Measurements from ENCODE around the gene KDM7A. TPM values are rescaled to one million over a fixed set of nuclear protein-coding genes. Genes with fewer than 3 reads are reported as not detected.

Gene KDM7A
- total and polyA plus RNA-seq, 9 of the 15 experiments (the other 6 are each of a cell fraction or from before 2014, with no cell fraction given), result 0.90 to 8.4 (median 7.0) TPM

DNA sequence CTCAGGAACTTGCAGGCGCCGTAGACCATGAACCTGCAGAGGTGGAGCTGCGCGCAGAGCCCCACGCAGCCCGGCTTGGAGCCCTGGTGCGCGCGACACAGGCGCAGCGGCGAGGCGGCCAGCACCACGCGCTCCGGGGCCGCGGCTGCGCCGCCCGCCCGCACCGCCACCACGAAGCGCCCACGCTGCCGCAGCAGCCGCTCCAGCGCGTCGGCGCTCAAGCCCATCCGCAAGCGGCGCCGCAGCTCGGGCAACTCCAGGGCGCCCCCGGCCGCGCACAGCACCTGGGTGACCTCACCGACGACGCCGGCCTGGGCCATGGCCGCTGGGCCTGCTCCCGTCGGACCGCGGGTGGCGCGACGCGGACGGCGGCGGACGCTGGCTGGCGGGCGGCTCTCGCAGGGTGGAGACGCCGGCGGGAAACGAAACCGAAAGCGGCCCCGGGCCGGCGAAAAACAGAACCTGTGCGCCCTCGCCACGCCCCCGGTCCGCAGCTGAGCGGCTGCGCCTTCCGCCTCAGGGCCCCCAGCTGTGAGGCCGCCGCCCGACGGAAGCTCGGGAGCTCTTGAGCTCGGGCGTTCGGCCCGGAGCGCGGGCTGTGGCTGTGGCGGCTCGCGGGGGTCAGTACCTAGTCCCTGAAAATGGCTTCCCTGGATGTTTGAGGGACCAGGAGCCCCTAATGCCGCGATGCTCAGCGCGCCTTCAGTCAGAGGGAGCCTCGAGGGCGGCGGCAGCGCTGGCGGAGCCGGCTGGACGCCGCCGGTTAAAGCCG, 114.1 kb downstream of the KDM7A start, which contains the start of gene PARP12 (continued):
- peak; percentile 30; the same call in 1 of the 2 replicates for TF ChIP-seq PML (IDR thresholded peaks at IDR 0.05; ENCODE audit: low read length)
- no peak for TF ChIP-seq ZNF316 (IDR thresholded peaks at IDR 0.05)
- TF ChIP-seq, protein P1, sequence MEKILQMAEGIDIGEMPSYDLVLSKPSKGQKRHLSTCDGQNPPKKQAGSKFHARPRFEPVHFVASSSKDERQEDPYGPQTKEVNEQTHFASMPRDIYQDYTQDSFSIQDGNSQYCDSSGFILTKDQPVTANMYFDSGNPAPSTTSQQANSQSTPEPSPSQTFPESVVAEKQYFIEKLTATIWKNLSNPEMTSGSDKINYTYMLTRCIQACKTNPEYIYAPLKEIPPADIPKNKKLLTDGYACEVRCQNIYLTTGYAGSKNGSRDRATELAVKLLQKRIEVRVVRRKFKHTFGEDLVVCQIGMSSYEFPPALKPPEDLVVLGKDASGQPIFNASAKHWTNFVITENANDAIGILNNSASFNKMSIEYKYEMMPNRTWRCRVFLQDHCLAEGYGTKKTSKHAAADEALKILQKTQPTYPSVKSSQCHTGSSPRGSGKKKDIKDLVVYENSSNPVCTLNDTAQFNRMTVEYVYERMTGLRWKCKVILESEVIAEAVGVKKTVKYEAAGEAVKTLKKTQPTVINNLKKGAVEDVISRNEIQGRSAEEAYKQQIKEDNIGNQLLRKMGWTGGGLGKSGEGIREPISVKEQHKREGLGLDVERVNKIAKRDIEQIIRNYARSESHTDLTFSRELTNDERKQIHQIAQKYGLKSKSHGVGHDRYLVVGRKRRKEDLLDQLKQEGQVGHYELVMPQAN (IDR thresholded peaks at IDR 0.05; ENCODE audit: borderline replicate concordance), result peak; percentile 73; the same call in 1 of the 2 replicates
- TF ChIP-seq SNRNP70 (optimal IDR thresholded peaks at IDR 0.05; ENCODE audit: low read depth, low read length), result no peak
- TF ChIP-seq ZNF431 (CRISPR knock-in tag; IDR thresholded peaks at IDR 0.05), result peak; percentile 50
- no peak for TF ChIP-seq HDGF (IDR thresholded peaks at IDR 0.05)
- TF ChIP-seq, protein P2, sequence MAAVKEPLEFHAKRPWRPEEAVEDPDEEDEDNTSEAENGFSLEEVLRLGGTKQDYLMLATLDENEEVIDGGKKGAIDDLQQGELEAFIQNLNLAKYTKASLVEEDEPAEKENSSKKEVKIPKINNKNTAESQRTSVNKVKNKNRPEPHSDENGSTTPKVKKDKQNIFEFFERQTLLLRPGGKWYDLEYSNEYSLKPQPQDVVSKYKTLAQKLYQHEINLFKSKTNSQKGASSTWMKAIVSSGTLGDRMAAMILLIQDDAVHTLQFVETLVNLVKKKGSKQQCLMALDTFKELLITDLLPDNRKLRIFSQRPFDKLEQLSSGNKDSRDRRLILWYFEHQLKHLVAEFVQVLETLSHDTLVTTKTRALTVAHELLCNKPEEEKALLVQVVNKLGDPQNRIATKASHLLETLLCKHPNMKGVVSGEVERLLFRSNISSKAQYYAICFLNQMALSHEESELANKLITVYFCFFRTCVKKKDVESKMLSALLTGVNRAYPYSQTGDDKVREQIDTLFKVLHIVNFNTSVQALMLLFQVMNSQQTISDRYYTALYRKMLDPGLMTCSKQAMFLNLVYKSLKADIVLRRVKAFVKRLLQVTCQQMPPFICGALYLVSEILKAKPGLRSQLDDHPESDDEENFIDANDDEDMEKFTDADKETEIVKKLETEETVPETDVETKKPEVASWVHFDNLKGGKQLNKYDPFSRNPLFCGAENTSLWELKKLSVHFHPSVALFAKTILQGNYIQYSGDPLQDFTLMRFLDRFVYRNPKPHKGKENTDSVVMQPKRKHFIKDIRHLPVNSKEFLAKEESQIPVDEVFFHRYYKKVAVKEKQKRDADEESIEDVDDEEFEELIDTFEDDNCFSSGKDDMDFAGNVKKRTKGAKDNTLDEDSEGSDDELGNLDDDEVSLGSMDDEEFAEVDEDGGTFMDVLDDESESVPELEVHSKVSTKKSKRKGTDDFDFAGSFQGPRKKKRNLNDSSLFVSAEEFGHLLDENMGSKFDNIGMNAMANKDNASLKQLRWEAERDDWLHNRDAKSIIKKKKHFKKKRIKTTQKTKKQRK (IDR thresholded peaks at IDR 0.05; ENCODE audit: borderline replicate concordance, low read depth, low read length), result no peak
- peak; percentile 93 for TF ChIP-seq ZNF282 (CRISPR knock-in tag; IDR thresholded peaks at IDR 0.05)
- no peak for TF ChIP-seq RBM15 (IDR thresholded peaks at IDR 0.05; ENCODE audit: insufficient read depth, low read length)
- TF ChIP-seq, protein P3, sequence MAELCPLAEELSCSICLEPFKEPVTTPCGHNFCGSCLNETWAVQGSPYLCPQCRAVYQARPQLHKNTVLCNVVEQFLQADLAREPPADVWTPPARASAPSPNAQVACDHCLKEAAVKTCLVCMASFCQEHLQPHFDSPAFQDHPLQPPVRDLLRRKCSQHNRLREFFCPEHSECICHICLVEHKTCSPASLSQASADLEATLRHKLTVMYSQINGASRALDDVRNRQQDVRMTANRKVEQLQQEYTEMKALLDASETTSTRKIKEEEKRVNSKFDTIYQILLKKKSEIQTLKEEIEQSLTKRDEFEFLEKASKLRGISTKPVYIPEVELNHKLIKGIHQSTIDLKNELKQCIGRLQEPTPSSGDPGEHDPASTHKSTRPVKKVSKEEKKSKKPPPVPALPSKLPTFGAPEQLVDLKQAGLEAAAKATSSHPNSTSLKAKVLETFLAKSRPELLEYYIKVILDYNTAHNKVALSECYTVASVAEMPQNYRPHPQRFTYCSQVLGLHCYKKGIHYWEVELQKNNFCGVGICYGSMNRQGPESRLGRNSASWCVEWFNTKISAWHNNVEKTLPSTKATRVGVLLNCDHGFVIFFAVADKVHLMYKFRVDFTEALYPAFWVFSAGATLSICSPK (IDR thresholded peaks at IDR 0.05; ENCODE audit: borderline replicate concordance), result no peak
- TF ChIP-seq ZNF57 (CRISPR knock-in tag; IDR thresholded peaks at IDR 0.05), result no peak
- TF ChIP-seq, protein P4, sequence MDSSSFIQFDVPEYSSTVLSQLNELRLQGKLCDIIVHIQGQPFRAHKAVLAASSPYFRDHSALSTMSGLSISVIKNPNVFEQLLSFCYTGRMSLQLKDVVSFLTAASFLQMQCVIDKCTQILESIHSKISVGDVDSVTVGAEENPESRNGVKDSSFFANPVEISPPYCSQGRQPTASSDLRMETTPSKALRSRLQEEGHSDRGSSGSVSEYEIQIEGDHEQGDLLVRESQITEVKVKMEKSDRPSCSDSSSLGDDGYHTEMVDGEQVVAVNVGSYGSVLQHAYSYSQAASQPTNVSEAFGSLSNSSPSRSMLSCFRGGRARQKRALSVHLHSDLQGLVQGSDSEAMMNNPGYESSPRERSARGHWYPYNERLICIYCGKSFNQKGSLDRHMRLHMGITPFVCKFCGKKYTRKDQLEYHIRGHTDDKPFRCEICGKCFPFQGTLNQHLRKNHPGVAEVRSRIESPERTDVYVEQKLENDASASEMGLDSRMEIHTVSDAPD (CRISPR knock-in tag; IDR thresholded peaks at IDR 0.05), result no peak
- peak in 2 of 3 experiments; percentile 73 to 86 for TF ChIP-seq YY1 (IDR thresholded peaks at IDR 0.05; ENCODE audit: borderline replicate concordance in 1 of 3, control insufficient read depth in 1 of 3, extremely low read depth in 1 of 3, insufficient read depth in 3 of 3, insufficient read length in 1 of 3, insufficient replicate concordance in 2 of 3, low read depth in 1 of 3, low read length in 2 of 3)
- TF ChIP-seq SRF (CRISPR knock-in tag; IDR thresholded peaks at IDR 0.05), result peak in 1 of 2 experiments; percentile 83; a peak in 2 of 4 replicates
- no peak for TF ChIP-seq MECOM (CRISPR knock-in tag; IDR thresholded peaks at IDR 0.05)
- peak; percentile 83 for TF ChIP-seq PHF20 (IDR thresholded peaks at IDR 0.05; ENCODE audit: partially characterized antibody)
- TF ChIP-seq COPS2 (conservative IDR thresholded peaks at IDR 0.05), result no peak
- no peak for TF ChIP-seq ZNF561 (CRISPR knock-in tag; conservative IDR thresholded peaks at IDR 0.05)
- peak; percentile 76 for TF ChIP-seq XRCC5 (IDR thresholded peaks at IDR 0.05; ENCODE audit: low read depth, low read length)

Measured in K562 (cell line).